Measurements from ENCODE around the gene TFF1. TPM values are rescaled to one million over a fixed set of nuclear protein-coding genes. Genes with fewer than 3 reads are reported as not detected.

Gene TFF1
- total RNA-seq, 1 experiment from 2014 or later = not detected

GRCh38 chr21:42321231-42321630 is 45.1 kb downstream of the TFF1 start:
- no peak for DNase-seq (ENCODE audit: low read depth)

- no peak for DNase-seq (ENCODE audit: low read depth)
Observed at GRCh38 chr21:42320791-42321190, 45.5 kb downstream of the TFF1 start.

- DNase-seq (ENCODE audit: low read depth) = no peak
Observed at GRCh38 chr21:42319851-42320572, 46.3 kb downstream of the TFF1 start.

- DNase-seq (ENCODE audit: low read depth) = no peak
Observed at GRCh38 chr21:42319376-42319775, 47.0 kb downstream of the TFF1 start.

GRCh38 chr21:42317826-42318746 is 48.2 kb downstream of the TFF1 start:
- DNase-seq (ENCODE audit: low read depth) = no peak

GRCh38 chr21:42317341-42317741 is 49.0 kb downstream of the TFF1 start:
- no peak for DNase-seq (ENCODE audit: low read depth)

- DNase-seq (ENCODE audit: low read depth) = no peak
Observed at GRCh38 chr21:42316891-42317290, 49.4 kb downstream of the TFF1 start.

GRCh38 chr21:42315296-42315891 is 50.9 kb downstream of the TFF1 start, which contains the start of gene TFF3:
TSS of gene TFF3 (minus strand) at chr21:42315409. CDS start at chr21:42315374, 35 bp downstream.
- DNase-seq (ENCODE audit: low read depth) = no peak

- DNase-seq (ENCODE audit: low read depth) = no peak
Observed at GRCh38 chr21:42314616-42315295, 51.6 kb downstream of the TFF1 start.

- DNase-seq (ENCODE audit: low read depth) = no peak
Observed at GRCh38 chr21:42313501-42313969, 52.8 kb downstream of the TFF1 start.

- no peak for DNase-seq (ENCODE audit: low read depth)
Observed at GRCh38 chr21:42312626-42313104, 53.7 kb downstream of the TFF1 start.

Other genes starting within 250 kb of the TFF1 start
- gene ABCG1, start 147.4 kb downstream of the TFF1 start, total RNA-seq (2014; rRNA removed; shearing (Covaris generic)) = not detected in 2 replicates
- not detected in 2 replicates for gene TFF3, start 51.1 kb downstream of the TFF1 start, total RNA-seq (2014; rRNA removed; shearing (Covaris generic))
- gene TFF2, start 15.5 kb downstream of the TFF1 start, total RNA-seq (2014; rRNA removed; shearing (Covaris generic)) = not detected in 2 replicates
- gene TMPRSS3, start 29.5 kb upstream of the TFF1 start, total RNA-seq (2014; rRNA removed; shearing (Covaris generic)) = not detected in 2 replicates
- gene UBASH3A, start 37.4 kb upstream of the TFF1 start, total RNA-seq (2014; rRNA removed; shearing (Covaris generic)) = not detected in 2 replicates
- not detected in 2 replicates for gene RSPH1, start 129.7 kb upstream of the TFF1 start, total RNA-seq (2014; rRNA removed; shearing (Covaris generic))
- gene SLC37A1, start 147.3 kb upstream of the TFF1 start, total RNA-seq (2014; rRNA removed; shearing (Covaris generic)) = 3.2 and 5.9 TPM in 2 replicates